ENCODE data around the gene RPS21.

The RPS21 gene

GRCh38 chr20:62410746-62411478 is 24.0 kb downstream of the RPS21 start:
- no peak for DNase-seq (ENCODE audit: low read depth in 2 of 2)

- no peak for DNase-seq (ENCODE audit: low read depth in 2 of 2)
Measured at GRCh38 chr20:62411479-62412193, 24.7 kb downstream of the RPS21 start.

DNA sequence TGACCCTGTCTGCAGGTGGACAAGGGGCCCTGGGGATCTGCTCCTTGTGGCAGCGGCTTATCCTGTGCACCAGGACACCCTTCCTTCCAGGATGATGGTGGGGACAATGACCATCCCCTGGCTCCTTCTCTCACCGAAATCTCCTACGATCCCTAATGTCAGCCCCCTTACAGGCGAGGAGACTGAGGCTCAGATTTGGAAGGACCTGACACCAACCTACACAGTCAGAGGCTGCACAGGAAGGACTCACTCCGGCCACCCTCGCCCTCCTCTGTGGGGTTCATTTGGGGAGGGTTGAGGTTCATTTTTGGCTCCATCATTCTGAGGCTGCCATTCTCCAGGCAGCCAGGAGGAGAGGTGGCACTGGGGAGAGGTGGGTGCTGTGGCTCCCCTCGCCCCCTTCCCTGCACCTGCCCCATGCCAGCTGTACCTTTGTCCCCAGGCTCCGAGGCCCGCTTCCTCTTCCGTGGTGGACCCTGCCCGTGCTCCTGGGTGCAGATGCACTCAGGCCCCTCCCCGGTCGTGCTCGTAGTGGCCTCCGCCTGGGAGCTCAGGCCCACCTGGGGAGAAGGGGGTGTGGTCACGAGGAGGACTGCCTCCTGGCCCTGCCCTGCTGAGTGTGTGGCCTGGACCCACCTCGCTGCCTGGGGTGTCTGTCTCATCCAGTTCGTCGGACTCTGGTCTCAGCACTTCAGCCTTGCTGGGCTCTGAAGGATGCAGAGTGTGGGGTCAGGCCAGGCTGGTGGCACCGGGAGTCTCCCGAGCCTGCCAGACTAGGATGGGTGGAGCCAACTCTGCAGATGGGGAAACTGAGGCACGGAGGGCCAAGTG is 25.5 kb downstream of the RPS21 start:
- no peak for DNase-seq (ENCODE audit: low read depth in 2 of 2)

- DNase-seq (ENCODE audit: low read depth in 2 of 2), result no peak
Measured at GRCh38 chr20:62413025-62413570, 26.2 kb downstream of the RPS21 start.

DNA sequence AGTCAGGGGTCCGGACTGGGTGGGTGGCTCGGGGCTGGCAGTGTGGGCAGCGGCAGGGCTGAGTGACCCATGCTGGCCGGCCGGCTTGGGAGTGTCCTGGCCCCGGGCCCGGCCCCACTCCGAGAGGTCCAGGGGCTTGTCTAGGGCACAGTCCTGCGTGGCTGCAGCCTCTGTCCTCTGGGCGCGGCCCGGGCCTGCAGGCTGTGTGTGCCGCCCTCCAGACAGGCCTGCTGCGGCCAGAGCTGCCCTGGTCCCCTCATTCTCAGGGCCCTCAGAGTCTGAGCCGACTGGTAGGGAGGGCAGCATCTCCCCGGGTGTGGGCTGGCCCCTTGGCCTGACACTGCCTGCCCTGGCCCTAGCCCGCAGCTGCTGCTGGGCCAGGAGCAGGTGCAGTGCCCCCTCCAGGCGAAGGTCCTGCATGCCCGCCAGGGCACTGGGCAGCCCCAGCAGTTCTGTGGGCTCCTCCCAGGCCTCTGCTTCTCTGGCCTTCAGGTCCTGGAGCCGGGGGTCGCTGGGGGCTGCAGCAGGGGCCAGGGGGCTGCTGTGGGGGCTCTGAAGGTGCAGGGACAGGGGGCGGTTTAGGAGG is 27.1 kb downstream of the RPS21 start:
- DNase-seq (ENCODE audit: low read depth in 2 of 2), result no peak

GRCh38 chr20:62415354-62416111 is 28.6 kb downstream of the RPS21 start:
- no peak for DNase-seq (ENCODE audit: low read depth in 2 of 2)

- no peak for DNase-seq (ENCODE audit: low read depth in 2 of 2)
Measured at GRCh38 chr20:62416651-62417637, 30.0 kb downstream of the RPS21 start.

- DNase-seq (ENCODE audit: low read depth in 2 of 2), result no peak
Measured at GRCh38 chr20:62417981-62418708, 31.2 kb downstream of the RPS21 start.

DNA sequence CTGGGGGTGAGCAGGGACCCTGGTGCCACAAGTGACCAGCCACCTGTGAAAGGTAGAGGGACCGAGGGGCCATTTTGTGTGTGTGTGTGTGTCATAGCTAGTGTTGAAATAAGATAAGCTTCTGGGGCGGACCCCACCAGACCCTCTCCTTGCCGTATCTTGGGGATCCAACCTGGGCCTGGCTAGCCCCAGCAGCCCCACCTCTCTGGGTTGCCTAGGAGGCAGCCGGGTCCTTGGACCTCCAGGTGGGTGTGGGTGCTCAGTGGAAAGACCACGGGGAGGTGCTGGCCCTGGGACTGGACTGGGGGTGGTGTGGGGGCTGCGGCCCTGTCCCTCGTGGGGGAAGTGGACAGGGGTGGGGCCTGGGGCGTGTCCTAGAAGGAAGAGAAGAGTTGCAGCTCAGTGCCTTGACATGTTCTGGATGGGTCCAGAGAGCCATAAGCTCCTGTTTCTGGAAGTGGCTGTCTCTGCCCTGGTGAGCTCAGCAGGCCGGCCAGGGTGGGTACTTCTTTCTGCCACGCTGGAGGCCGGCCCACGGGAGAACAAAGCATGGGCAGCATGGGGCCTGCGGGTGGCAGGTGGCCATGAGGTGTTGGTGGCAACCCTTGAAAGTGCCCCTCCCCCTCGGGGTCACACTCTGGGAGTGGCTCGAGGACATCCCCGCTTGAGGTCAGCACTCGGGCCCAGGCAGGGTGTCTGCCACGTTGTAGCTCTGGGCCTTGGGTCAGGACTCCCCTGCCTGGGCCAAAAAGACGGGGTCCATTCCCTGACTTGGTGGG is 32.0 kb downstream of the RPS21 start:
- DNase-seq (ENCODE audit: low read depth in 2 of 2), result no peak

DNA sequence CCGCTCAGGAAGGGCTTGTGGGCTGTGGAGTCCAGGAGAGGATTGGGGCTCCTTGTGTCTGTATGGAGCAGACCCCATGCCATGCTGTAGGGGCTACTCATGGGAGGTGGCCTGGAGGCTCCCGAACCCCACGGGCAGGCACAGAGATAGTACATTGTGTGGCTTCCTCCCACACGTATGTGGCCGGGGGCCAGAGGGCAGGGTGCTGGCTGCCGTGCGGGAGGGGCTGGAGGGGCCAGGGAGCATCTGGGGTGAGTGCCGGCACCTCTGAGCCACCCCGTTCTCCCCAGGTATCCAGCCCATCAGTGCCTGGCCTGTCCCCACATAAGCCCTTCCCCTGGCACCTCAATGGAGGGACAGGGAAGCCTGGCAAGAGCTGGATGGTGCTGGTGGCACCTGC is 32.9 kb downstream of the RPS21 start:
- no peak for DNase-seq (ENCODE audit: low read depth in 2 of 2)

GRCh38 chr20:62420846-62421715 is 34.2 kb downstream of the RPS21 start:
- no peak for DNase-seq (ENCODE audit: low read depth in 2 of 2)

- no peak for DNase-seq (ENCODE audit: low read depth in 2 of 2)
Measured at GRCh38 chr20:62421716-62421990, 34.8 kb downstream of the RPS21 start.

GRCh38 chr20:62422636-62423325 is 35.9 kb downstream of the RPS21 start:
- DNase-seq (ENCODE audit: low read depth in 2 of 2), result no peak

GRCh38 chr20:62423326-62423706 is 36.4 kb downstream of the RPS21 start:
- DNase-seq (ENCODE audit: low read depth in 2 of 2), result no peak

GRCh38 chr20:62424249-62425107 is 37.6 kb downstream of the RPS21 start:
- no peak for DNase-seq (ENCODE audit: low read depth in 2 of 2)

All from stimulated activated CD8-positive, alpha-beta memory T cell treated with anti-CD3 and anti-CD28 coated beads, Interleukin-15, amount 100 ng/mL, for 4 hours (primary cell).